Effector CD4-positive, alpha-beta T cell (primary cell): ENCODE results near the gene TOP3B.
A peak's percentile ranks its signal among the peaks of the same experiment; 100 is the strongest.

Experiments used
- DNase-seq: peaks from one replicate; pipeline ENCODE4 v3.0.0-alpha.2; 2020

Gene TOP3B

DNA sequence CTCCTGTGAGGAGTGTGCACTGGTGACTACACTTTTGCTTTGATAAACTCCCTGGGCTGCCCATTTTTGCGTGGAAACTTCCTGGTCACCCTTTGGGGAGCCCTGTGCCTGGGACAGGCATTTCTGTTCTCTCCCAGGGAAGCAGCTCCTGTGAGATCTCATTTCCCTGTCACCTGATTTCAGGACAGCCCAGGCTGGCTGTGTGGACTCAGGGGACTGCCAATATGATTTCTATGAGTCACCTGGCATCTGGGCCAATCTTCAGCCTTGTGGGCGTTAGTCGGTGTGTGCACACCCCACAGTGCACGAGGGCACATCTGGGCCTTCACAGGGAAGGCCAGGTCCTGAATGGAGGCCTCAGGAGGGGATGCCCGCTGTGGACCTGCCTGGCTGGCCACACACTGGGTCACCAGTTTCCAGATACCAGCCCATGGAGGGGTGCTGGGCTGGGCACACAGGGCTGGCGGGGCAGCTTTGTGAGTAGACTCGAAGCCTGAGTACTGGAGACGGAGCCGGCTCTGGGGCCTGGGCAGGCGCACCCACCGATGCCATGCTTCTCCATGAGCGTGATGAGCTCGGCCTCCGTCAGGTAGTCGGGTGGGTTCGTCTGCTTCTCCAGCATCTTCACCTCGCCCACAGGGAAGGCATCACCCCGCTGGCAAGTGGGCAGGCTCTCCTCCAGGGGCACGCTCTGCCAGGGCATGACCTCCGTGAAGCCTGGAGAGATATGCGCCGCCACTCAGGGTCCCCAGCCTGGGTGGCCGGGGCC lies 20.5 kb downstream of the TOP3B start:
- no peak for DNase-seq

GRCh38 chr22:21961127-21961867 lies 21.3 kb downstream of the TOP3B start:
- no peak for DNase-seq

- DNase-seq = no peak
Measured at GRCh38 chr22:21960200-21961126, 22.1 kb downstream of the TOP3B start.

- DNase-seq = no peak
Measured at GRCh38 chr22:21959274-21960074, 23.1 kb downstream of the TOP3B start.

DNA sequence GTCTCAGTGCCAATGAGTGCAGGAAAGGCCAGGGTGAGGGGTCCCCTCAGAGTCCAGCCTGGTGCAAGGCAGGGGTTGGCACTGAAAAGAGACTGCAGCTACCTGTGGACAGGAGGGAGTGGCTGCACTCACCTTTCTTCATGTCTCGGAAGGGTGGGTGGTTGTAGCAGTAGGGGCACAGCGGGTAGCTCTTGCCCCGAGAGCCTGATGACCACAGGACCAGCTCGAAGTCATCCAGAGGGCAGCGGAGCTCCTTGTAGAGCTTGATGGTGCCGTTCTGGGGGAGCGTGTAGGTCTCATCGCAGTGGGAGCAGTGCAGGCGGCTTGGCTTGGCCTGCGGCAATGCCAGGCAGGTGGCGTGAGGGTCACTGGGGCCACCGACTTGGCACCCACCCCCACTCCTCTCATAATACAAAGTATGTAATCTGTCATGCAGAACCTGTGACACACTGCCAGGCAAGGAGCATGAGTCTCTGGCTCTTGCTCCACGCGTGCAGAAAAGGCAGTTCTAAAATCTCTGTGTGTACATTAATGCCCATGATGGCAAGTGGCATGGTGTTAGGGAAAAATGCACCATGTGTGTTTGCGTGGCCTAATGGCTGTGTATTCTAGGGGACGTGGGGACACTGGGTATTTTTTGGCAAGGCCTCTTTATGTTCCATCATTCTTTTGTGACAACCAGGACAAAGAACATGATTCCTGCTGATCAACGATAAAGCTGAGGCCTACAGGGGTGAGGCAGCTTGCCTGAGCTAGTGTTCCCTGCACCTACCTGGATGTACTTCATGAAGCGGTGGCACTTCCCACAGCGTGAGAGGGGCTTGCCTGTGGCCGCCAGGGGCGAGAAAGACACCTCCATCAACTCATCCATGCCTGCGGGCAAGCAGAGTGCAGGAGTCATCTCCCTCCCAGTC lies 24.0 kb downstream of the TOP3B start:
- no peak for DNase-seq

GRCh38 chr22:21952586-21953571 lies 29.7 kb downstream of the TOP3B start, which contains the start of gene PPM1F:
PPM1F (minus strand) TSS chr22:21952848; CDS start chr22:21946048, 6,800 bp downstream.
- DNase-seq = peak; percentile 90

DNA sequence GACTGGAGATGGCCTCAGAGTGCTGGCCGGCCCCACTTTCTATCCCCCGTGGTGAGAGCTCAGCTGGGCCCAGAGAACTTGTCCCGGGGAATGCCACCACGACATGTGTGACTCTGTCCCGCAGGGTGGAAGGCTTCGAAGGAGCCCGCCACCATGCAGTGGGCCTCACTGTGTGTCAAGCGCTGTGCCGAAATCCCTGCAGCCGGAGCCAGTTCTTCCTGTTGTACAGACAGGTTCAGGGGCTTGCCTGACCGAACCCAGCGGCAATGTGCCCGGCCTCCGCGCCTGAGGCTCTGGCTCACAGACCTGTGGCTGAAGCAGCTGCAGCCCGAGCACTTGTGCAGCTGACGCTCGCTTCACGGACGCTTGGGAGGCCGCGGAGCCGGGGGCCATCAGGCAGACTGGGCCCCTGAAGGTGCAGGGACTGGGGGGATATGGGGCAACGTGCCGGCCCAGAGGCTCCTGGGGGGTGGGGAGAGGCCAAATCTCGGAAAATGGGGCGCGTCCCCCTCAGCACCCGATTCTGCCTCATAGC lies 30.6 kb downstream of the TOP3B start:
- DNase-seq = no peak

DNA sequence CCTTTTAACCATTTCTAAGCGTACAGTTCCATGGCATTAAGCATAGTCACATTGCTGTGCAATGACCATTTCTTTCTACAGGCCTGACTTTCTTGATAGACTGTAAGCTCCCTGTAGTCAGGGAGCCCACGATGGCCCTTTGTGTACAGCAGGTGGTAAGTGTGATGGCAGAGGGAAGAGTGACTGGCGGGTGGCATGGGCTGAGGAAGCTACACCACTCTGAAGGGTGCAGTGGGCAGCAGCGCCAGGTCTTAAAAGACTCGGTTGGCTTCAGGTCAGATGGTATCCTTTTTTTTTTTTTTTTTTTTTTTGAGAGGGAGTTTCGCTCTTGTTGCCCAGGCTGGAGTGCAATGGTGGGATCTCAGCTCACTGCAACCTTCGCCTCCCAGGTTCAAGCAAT lies 31.5 kb downstream of the TOP3B start:
- DNase-seq = no peak

DNA sequence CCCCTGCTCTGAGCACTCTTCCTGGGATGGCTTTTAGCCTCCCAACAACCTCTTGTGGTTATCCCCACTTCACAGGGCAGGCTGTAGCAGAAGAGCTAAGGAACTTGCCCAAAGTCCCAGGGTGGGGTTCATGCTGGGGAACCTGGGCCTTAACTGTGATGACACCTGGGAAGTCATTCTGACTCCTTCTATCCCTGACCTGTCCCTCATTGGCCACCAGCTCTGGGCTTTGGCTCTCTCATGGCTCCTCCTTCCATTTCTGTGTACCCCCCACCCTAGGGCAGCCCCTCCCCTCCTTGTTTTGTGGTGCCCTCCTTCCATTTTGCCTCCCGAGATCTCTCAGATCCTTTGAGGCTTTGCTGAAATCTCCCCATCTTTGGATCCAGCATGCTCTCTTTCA lies 32.6 kb downstream of the TOP3B start:
- no peak for DNase-seq

DNA sequence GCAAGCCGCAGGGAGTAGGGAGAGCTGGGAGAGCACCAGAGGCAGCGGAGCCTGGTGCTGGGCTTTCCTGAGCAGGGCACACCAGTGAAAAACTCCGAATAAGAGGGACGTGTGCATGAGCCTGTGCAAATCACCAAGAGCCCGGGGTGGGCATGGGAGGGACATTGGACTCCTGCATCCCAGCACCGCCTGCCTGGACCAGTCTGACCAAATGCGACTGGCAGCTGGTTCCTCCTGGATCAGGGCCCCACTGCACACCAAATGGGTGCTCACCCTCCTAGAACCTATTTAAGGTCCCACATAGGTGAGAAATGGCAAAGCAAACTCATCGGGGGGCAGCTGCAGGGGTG lies 33.0 kb downstream of the TOP3B start:
- DNase-seq = no peak

DNA sequence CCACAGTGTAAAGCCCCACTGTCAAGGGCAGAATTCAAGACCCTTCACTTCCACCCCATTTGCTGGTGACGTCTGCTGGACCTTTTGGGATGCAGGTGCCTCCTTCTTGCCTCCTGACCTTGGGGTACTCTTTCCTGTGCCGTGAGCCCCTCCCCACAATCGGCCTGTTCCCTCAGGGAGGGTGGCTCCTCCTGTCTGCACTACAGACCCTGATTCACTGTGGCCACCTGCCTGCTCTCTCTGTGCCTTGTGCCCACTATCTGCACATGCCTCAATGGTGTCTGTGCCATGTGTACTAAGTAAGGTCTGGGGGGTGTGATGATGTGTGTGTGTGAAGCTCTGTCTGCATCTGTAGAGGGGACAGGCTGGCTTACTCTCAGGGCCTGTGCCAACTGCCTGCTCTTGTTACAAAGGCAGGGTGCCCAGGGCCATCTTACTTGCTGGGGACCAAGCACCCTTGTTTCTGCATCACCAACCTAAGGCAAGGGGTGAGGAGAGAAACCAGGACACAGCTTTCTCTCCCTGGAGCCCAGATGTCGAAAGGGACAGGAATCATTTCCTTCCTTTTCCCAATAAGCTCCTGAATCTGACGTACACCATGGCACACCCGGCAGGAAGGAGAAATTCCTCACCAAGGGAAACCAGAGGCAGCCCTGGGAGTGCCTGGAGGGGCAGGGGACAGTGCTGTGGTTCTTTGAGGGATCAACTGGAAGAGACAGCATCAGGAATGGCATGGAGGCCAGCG lies 33.6 kb downstream of the TOP3B start:
- no peak for DNase-seq

DNA sequence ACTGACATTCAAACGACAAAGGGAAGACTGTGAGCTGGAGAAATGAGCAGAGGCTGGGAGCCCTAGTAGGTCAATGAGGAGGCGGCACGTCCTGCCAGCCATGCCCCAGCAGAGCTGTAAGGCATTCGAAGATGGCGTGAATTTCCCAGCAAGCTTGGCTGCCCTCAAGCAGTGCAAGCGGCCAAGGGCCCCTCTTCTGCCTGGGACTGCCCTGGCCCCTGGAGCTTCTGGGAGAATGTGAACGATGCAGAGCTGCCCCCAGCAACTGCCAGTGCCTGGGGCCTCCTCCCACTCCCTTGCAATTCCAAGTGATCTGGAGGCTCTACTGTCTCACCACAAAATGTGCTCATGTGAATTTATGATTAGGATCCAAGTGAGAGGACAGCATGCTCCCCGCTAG lies 34.2 kb downstream of the TOP3B start:
- DNase-seq = no peak

DNA sequence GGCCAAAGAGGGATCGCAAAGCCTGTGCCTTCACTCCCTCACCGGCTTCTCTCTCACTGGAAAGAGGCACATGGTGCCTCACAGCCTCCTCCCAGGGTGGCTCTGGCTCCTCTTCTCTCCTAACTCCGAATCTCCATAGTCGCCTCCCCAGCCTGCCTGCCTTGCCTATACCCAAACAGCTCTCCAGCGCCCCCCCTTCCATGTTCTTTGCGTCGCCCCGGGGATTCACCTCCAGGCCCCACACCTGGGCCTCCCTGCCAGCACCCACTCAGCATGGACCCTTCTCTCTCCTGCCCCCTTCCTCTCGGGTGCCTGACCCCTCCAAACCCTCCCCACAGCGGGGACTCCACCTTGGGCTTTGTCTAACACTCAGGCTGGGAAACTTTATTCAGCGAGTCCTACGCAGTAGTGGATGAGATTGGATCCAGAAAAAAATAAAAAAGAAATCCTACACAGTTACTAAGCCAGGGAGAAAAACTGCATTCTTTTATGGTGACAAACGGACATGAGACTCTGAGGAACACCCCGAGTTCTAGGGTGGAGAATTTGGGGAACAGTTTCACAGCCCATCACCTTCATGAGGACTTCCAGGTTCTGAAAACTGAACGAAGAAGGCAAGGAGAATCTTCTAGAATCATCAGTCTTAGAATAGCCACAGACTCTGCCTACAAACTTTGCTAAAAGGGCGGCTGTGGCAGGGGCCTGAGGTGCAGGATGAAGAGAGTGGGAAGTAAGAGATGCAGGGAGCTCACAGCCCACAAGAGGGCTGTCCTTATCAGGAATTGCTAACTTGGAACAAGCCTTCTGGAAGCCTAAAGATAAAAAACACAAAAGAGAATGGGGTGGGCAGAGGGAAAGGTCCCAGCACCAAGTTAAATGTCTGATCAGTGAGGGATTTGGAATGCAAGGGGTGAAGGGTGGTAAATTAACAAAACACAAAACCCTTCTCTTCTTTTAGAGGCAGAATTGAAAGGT lies 35.3 kb downstream of the TOP3B start:
- DNase-seq = no peak

GRCh38 chr22:21946262-21946925 lies 36.2 kb downstream of the TOP3B start:
- DNase-seq = no peak

DNA sequence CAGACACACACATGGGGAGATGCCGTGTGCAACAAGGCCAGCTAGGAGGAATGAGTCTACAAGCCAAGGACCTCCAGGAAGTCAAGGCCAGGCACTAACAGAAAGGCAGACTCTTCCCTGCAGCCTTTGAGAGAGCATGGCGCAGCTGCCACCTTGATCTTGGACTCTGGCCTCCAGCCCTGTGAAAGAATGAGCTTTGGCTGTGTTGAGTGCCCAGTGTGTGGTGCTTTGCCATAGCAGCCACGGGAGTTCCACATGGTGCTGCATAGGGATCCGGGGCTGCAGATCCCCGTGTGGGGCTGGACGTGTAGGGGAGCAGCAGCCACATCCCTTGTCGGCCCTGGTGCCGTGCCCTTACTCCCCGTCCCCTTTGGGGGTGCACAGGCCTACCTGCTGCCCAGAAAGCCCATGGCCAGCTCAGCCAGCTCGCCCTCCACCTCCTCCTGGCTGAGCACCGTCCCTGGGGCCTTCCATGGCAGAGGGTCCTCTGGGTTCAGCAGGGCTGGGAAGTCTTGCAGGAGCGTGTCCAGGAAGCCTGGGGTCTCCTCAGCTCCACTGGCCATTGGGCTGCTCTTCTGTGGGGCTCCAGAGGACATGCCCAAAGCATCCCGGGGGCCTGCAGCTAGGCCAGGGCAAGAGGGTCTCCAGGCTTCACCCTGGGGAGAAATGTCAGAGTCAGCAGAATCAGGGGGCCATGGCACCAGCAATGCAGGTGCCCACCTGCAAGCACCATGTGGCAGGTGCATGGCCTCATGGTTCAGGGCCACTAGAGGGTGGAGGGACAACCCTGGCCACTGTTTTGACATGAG lies 36.9 kb downstream of the TOP3B start:
- DNase-seq = no peak

DNA sequence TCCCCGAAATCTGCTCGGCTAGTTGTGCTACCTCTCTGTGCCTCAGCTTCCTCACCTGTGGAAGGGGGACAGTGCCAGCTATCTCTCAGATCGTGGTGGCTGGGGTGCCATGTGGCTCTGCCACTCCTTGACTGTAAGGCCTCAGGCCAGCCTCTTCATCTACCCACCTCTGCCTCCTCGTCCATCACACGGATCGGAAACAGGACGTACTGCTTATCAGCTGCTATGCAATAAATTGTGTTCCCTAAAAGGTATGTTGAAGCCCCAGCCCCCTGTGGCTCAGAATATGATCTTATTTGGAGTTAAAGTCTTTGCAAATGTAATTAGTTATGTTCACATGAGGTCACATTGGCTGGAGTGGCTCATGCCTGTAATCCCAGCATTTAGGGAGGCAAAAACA lies 37.7 kb downstream of the TOP3B start:
- no peak for DNase-seq
